IPS-18a (cell line): ENCODE data around the gene DLL1.

Experiments
- H3K27ac ChIP-seq: one replicate; pipeline ENCODE4 v1.5.1; 2013; ENCODE audit warnings: low read length
- H3K27me3 ChIP-seq: one replicate; pipeline ENCODE4 v1.6.1; 2013; ENCODE audit warnings: mild to moderate bottlenecking, low read length; ENCODE audit not compliant: control insufficient read depth, insufficient read depth
- H3K36me3 ChIP-seq: one replicate; pipeline ENCODE4 v1.6.1; 2013; ENCODE audit warnings: low read depth, low read length; ENCODE audit not compliant: control insufficient read depth
- H3K4me1 ChIP-seq: one replicate; pipeline ENCODE4 v1.6.1; 2013; ENCODE audit warnings: low read depth, low read length; ENCODE audit not compliant: control insufficient read depth
- H3K4me3 ChIP-seq: one replicate; pipeline ENCODE4 v1.5.1; 2013; ENCODE audit warnings: low read length
- H3K9ac ChIP-seq: one replicate; pipeline ENCODE4 v1.6.1; 2013; ENCODE audit warnings: mild to moderate bottlenecking, low read length, moderate library complexity
- H3K9me3 ChIP-seq: one replicate; pipeline ENCODE4 v1.6.1; 2013; ENCODE audit warnings: low read depth, low read length; ENCODE audit not compliant: control insufficient read depth

Gene DLL1

DNA sequence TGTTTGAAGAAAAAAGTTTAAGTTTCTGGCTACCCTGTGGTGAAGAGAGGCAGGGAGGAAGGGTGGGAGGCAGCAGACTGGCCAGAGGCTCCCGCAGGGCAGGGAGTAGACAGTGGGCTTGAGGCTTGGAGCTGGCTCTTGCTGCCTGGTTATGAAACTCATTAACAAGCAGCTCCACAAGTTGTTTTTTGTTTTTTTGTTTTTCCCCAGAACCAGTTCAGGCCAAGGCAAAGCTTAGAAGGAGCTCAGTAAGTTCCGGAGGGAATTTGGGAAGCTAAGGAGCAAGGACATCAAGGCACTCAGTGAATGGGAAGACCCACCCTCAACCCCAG, 4.0 kb downstream of the DLL1 start:
- Histone ChIP-seq H3K4me1 (peaks cover 18% of the 10 kb centered on the region), H3K36me3 (peaks cover 4% of the 10 kb centered on the region), H3K27me3 (peaks cover 61% of the 10 kb centered on the region), H3K9ac (no peak overlapping the region), H3K4me3 (peak overlapping the region; percentile 13), H3K27ac (no peak overlapping the region), H3K9me3 (no peaks in the 10 kb centered on the region)

GRCh38 chr6:170286246-170286933, 4.5 kb downstream of the DLL1 start:
- Histone ChIP-seq H3K9me3 (no peaks in the 10 kb centered on the region), H3K9ac (no peak overlapping the region), H3K36me3 (peaks cover 4% of the 10 kb centered on the region), H3K4me1 (peaks cover 18% of the 10 kb centered on the region), H3K27ac (no peak overlapping the region), H3K27me3 (peaks cover 56% of the 10 kb centered on the region), H3K4me3 (no peak overlapping the region)

- H3K27me3 ChIP-seq = peaks cover 55% of the 10 kb centered on the region
- peaks cover 18% of the 10 kb centered on the region for H3K4me1 ChIP-seq
- no peak overlapping the region for H3K4me3 ChIP-seq
- H3K9ac ChIP-seq = no peak overlapping the region
- H3K36me3 ChIP-seq = peaks cover 4% of the 10 kb centered on the region
- H3K9me3 ChIP-seq = no peaks in the 10 kb centered on the region
- H3K27ac ChIP-seq = no peak overlapping the region
Measured at GRCh38 chr6:170285482-170285881, 5.4 kb downstream of the DLL1 start.

GRCh38 chr6:170284866-170285469, 5.9 kb downstream of the DLL1 start:
- no peak overlapping the region for H3K27ac ChIP-seq
- H3K9me3 ChIP-seq = no peaks in the 10 kb centered on the region
- H3K9ac ChIP-seq = no peak overlapping the region
- peaks cover 50% of the 10 kb centered on the region for H3K27me3 ChIP-seq
- H3K4me3 ChIP-seq = no peak overlapping the region
- H3K36me3 ChIP-seq = peaks cover 4% of the 10 kb centered on the region
- peaks cover 18% of the 10 kb centered on the region for H3K4me1 ChIP-seq

GRCh38 chr6:170284126-170284773, 6.6 kb downstream of the DLL1 start:
- H3K9me3 ChIP-seq = no peaks in the 10 kb centered on the region

DNA sequence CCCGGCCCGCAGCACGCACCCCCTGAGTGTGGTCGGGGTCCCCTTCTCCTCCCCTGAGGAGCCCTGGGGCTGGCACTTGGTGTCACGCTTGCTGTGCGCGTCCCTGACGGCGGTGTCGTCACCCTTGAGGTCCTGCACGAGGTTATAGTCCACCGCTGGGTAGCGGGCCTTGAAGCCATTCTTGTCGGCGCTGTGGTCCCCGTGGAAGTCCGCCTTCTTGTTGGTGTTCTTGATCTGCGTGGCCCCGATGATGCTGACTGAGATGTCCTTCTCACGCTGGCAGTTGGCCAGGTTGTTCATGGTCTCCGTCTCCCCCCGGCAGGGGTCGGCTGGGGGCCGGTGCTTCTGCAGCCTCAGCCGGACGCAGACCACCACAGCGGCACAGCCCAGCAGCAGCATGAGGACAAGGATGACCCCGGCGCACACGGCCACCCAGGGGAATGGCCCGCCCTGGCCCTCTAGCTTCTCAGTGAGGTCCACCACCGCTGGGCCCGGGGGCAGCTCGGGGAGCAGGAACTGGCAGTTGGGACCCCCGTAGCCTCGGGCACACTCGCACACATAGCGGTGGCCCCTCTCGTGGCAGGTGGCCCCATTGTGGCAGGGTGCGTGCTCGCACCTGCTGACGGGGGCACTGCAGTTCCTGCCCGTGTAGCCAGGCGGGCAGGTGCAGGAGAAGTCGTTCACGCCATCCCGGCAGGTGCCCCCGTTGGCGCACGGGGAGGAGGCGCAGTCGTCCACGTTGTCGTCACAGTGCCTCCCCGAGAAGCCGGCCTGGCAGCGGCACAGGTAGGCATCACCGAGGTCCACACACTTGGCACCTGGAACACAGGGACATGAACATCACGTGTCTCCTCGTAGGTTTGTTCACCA, 7.4 kb downstream of the DLL1 start:
- H3K27ac ChIP-seq = no peak overlapping the region
- H3K27me3 ChIP-seq = peaks cover 34% of the 10 kb centered on the region
- no peaks in the 10 kb centered on the region for H3K9me3 ChIP-seq
- no peak overlapping the region for H3K4me3 ChIP-seq
- no peak overlapping the region for H3K9ac ChIP-seq
- H3K4me1 ChIP-seq = peaks cover 15% of the 10 kb centered on the region
- H3K36me3 ChIP-seq = peaks cover 4% of the 10 kb centered on the region

More at GRCh38 chr6:170284126-170284773, 6.6 kb downstream of the DLL1 start:
- Histone ChIP-seq H3K4me1 (peaks cover 18% of the 10 kb centered on the region), H3K27ac (no peak overlapping the region), H3K27me3 (peaks cover 42% of the 10 kb centered on the region), H3K36me3 (peaks cover 4% of the 10 kb centered on the region), H3K9ac (no peak overlapping the region), H3K4me3 (no peak overlapping the region)

DNA sequence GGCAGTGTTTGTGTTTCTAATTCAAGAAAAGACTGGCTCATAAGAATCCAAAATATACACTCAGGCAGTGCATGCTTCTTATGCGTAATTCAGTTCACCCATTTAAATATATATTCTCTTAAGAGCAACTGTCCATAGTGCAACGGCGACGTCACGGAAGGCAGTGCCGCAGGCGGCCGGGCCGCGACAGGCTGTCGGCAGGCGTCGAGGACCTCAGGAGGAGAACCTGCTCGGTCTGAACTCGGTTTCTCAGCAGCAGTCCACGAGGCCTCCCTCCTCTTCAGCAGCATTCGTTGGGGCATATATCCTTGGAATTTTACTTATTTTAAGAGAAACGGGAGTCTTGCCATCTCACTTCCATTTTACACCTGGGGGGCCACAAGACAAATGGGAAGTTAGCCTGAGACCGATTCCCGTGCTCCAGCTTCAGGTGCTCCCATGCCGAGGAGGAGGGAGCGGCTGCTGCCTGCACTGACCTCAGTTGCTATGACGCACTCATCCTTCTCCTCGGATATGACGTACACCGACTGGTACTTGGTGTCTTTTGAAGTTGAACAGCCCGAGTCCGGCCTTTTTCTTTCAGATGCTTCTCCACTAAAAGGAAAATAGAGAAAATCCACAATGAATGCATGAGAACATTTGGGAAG, 8.2 kb downstream of the DLL1 start:
- Histone ChIP-seq H3K27ac (no peak overlapping the region), H3K9me3 (no peaks in the 10 kb centered on the region), H3K27me3 (peaks cover 26% of the 10 kb centered on the region), H3K9ac (no peak overlapping the region), H3K4me3 (no peak overlapping the region), H3K4me1 (peaks cover 13% of the 10 kb centered on the region), H3K36me3 (peaks cover 4% of the 10 kb centered on the region)

GRCh38 chr6:170281331-170282292, 9.3 kb downstream of the DLL1 start:
- H3K27ac ChIP-seq = no peak overlapping the region
- H3K36me3 ChIP-seq = peaks cover 4% of the 10 kb centered on the region
- peaks cover 16% of the 10 kb centered on the region for H3K27me3 ChIP-seq
- H3K4me3 ChIP-seq = no peak overlapping the region
- peaks cover 8% of the 10 kb centered on the region for H3K4me1 ChIP-seq
- H3K9me3 ChIP-seq = no peaks in the 10 kb centered on the region
- H3K9ac ChIP-seq = no peak overlapping the region

DNA sequence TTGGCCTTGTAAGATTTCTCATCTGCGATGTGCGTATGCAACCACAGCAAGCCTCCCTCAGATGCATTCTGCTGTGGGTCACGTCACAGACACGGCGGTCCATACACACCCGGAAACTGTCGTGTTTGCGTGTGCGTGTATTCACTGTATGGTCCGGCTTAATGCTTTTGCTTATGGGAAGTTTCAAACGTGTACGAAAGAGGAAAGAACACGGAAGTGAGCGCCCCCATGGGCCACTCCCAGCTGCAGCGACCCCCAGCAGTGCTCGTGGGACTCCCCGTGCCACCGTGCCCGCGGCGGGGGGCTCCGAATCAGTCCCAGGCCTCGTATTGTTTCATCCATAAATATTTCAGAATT, 10.2 kb downstream of the DLL1 start:
- Histone ChIP-seq H3K9ac (no peak overlapping the region), H3K9me3 (no peaks in the 10 kb centered on the region), H3K4me3 (no peak overlapping the region), H3K4me1 (no peaks in the 10 kb centered on the region), H3K27ac (no peak overlapping the region), H3K36me3 (peaks cover 4% of the 10 kb centered on the region), H3K27me3 (peaks cover 7% of the 10 kb centered on the region)

- peaks cover 4% of the 10 kb centered on the region for H3K36me3 ChIP-seq
- H3K4me3 ChIP-seq = no peak overlapping the region
- H3K4me1 ChIP-seq = no peaks in the 10 kb centered on the region
- H3K9ac ChIP-seq = no peak overlapping the region
- H3K27ac ChIP-seq = no peak overlapping the region
- H3K27me3 ChIP-seq = peaks cover 1% of the 10 kb centered on the region
- H3K9me3 ChIP-seq = no peaks in the 10 kb centered on the region
Measured at GRCh38 chr6:170279977-170280688, 10.7 kb downstream of the DLL1 start.
